Lower leg skin (tissue), 4 donors: ENCODE data around the gene HMGCS1. TPM values are rescaled to one million over a fixed set of nuclear protein-coding genes. Genes with fewer than 3 reads are reported as not detected.

Source experiments
- DNase-seq, 2 donors: peaks; one replicate each; pipeline ENCODE4 v3.0.0-alpha.2; 2019; ENCODE audit warnings: low spot score in 2 of 2
- H3K4me3 ChIP-seq: fragments of 200-600 bp; sonication (generic); 2 replicates; pipeline ENCODE4 v1.5.1; 2017; ENCODE audit warnings: mild to moderate bottlenecking, low read depth; ENCODE audit not compliant: poor library complexity, severe bottlenecking
- CTCF ChIP-seq, 3 donors: fragments of 450-650 bp; IDR thresholded peaks; one replicate each; pipeline ENCODE4 v1.5.1; 2016; ENCODE audit warnings: antibody characterized with exemption in 3 of 3, mild to moderate bottlenecking in 3 of 3, moderate library complexity in 2 of 3
- POLR2A ChIP-seq, 2 donors: fragments of 450-650 bp; IDR thresholded peaks; one replicate each; pipeline ENCODE4 v1.6.1; 2016 to 2017; ENCODE audit warnings: antibody characterized with exemption in 2 of 2, mild to moderate bottlenecking in 1 of 2, moderate library complexity in 1 of 2
- WGBS, 2 donors: methylation state at CpG; one replicate each; pipeline ENCODE4 v1.1.5; 2018; 5-methylcytosine and 5-hydroxymethylcytosine counted together
- intact Hi-C: fragments of 100-400 bp; cut with DNase I; formaldehyde crosslinking; loops from one replicate; pipeline ENCODE4 v1.15.0; 2023; ENCODE audit warnings: low total_unique reads
- total RNA-seq, 4 donors: library from RNA; depleted of rRNA; stranded (reverse); fragments of >200 nt; gene quantifications; one replicate each; pipeline ENCODE4 v1.1.0, GENCODE V29; 2016

HMGCS1 gene
- total RNA-seq, 4 donors from 2014 or later: 70.4 to 106 (median 97.4) TPM

GRCh38 chr5:43295202-43295601 lies 18.0 kb downstream of the HMGCS1 start:
- intact Hi-C loops: no loop called here
- no peak for DNase-seq
- WGBS, 2 donors: 82 to 89% methylated on average over 2 of the region's 2 CpGs

GRCh38 chr5:43294226-43294625 lies 19.0 kb downstream of the HMGCS1 start:
- H3K4me3 ChIP-seq: no peak overlapping the region
- TF ChIP-seq CTCF (IDR thresholded peaks at IDR 0.05) (no peak), POLR2A (IDR thresholded peaks at IDR 0.05) (no peak)
- intact Hi-C loops: no loop called here
- DNase-seq: no peak

More at GRCh38 chr5:43295202-43295601, 18.0 kb downstream of the HMGCS1 start:
- no peak overlapping the region for H3K4me3 ChIP-seq
- no peak for TF ChIP-seq POLR2A (IDR thresholded peaks at IDR 0.05)
- no peak for TF ChIP-seq CTCF (IDR thresholded peaks at IDR 0.05)

- H3K4me3 ChIP-seq: no peak overlapping the region
- no peak for TF ChIP-seq CTCF (IDR thresholded peaks at IDR 0.05)
- TF ChIP-seq POLR2A (IDR thresholded peaks at IDR 0.05): no peak
- intact Hi-C loops: no loop called here
- DNase-seq: no peak
- 80 to 84% methylated on average over 2 of the region's 2 CpGs for WGBS, 2 donors
These were observed 22.5 kb downstream of the HMGCS1 start for GRCh38 chr5:43290726-43291125.

- intact Hi-C loops: no loop called here
These were observed 24.9 kb downstream of the HMGCS1 start for GRCh38 chr5:43288269-43288831.

GRCh38 chr5:43287493-43287892 lies 25.7 kb downstream of the HMGCS1 start:
- no peak for DNase-seq
- TF ChIP-seq CTCF (IDR thresholded peaks at IDR 0.05) (no peak), POLR2A (IDR thresholded peaks at IDR 0.05) (no peak)
- no peak overlapping the region for H3K4me3 ChIP-seq
- WGBS, 2 donors: 94 to 96% methylated on average over 4 of the region's 4 CpGs
- intact Hi-C loops: no loop called here

More at GRCh38 chr5:43288269-43288831, 24.9 kb downstream of the HMGCS1 start:
- TF ChIP-seq POLR2A (IDR thresholded peaks at IDR 0.05) (no peak), CTCF (IDR thresholded peaks at IDR 0.05) (no peak)
- DNase-seq: no peak
- 94 to 100% methylated on average over 1 of the region's 1 CpG for WGBS, 2 donors
- no peak overlapping the region for H3K4me3 ChIP-seq

- no peak for DNase-seq
- H3K4me3 ChIP-seq: no peak overlapping the region
- no peak for TF ChIP-seq POLR2A (IDR thresholded peaks at IDR 0.05)
- no peak for TF ChIP-seq CTCF (IDR thresholded peaks at IDR 0.05)
- intact Hi-C loops: no loop called here
These were observed 26.6 kb downstream of the HMGCS1 start for GRCh38 chr5:43286623-43287022.
